Measurements from ENCODE around the gene MRAP. TPM values are rescaled to one million over a fixed set of nuclear protein-coding genes. Genes with fewer than 3 reads are reported as not detected.

Gene MRAP
- total RNA-seq, 1 experiment from 2014 or later, result not detected

DNA sequence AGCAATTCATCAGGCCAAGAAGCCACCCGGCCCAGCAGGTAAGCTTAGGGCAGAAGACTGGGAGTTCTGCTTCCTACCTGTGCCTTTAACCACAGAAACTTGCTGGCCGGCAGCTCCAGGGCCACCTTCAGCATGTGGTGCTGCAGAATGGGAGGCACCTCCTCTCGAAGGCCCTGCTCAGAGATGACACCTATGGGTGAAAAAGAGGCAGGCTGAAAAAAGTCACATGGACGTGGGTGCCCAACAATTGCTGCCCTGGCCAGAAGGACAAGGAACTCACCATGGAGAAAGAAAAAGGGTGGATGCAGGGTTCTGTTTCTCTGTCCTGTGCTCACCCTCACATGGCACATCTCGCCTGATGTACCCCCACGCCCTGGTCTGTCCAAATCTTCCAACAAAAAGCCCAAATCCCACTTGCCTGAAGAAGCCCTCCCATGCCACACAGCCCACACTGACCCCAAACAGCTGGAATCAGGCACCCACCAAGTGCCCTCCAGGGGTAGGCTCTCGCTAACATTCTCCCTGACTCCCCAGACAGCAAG, 61.1 kb downstream of the MRAP start:
- H3K36me3 ChIP-seq (ENCODE audit: insufficient read depth, low read length, poor library complexity, severe bottlenecking), result peaks cover 93% of the 10 kb centered on the region

DNA sequence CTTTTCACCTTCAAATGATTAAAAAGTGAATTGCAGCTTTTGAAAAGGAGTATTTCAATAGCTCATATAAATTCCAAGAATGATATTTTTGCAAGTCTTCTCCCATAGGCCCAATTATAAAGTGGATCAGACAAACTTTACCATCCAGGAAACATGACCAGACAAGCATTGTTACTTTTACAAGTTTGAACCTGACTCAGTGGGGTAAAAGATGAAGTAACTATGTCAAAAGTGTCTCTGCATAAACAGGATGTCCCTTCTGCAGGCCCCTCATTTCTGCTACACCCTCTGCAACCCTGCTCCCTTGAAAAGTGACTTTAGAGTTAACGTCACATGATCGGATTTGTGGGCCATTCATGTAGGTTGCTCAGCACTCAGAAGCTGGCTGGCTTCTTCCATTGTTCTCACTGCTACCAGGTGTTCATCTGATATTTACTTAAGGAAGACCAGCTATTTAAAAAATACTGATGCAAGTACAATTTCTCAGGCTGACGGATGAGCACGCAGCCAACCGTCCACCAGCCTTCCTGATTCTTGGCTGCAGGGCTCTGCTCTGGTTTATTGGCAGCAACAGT, 61.8 kb downstream of the MRAP start:
- intact Hi-C loops (cut with micrococcal nuclease; ENCODE audit: unreplicated experiment), result no loop called here
- POLR2A ChIA-PET (ENCODE audit: low non-redundant PET), result no interaction called here
- no TSS peak for BruUV-seq (replicated peaks)

More for the DNA sequence above, 61.1 kb downstream of the MRAP start:
- no peak overlapping the region for H3K27ac ChIP-seq (ENCODE audit: low read depth, low read length, poor library complexity, severe bottlenecking)
- POLR2A ChIA-PET (ENCODE audit: low non-redundant PET), result no interaction called here
- CTCF ChIA-PET, result interaction anchor here (1.7 kb wide), 1 partner anchor 241 kb away, joined by 16 read pairs; no protein-coding TSS in a partner anchor
- TF ChIP-seq, protein P1, sequence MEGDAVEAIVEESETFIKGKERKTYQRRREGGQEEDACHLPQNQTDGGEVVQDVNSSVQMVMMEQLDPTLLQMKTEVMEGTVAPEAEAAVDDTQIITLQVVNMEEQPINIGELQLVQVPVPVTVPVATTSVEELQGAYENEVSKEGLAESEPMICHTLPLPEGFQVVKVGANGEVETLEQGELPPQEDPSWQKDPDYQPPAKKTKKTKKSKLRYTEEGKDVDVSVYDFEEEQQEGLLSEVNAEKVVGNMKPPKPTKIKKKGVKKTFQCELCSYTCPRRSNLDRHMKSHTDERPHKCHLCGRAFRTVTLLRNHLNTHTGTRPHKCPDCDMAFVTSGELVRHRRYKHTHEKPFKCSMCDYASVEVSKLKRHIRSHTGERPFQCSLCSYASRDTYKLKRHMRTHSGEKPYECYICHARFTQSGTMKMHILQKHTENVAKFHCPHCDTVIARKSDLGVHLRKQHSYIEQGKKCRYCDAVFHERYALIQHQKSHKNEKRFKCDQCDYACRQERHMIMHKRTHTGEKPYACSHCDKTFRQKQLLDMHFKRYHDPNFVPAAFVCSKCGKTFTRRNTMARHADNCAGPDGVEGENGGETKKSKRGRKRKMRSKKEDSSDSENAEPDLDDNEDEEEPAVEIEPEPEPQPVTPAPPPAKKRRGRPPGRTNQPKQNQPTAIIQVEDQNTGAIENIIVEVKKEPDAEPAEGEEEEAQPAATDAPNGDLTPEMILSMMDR (conservative IDR thresholded peaks at IDR 0.05; ENCODE audit: low read depth, low read length), result 0 out of 2 replicates have a peak, but pooled peaks have one; percentile 24
- TF ChIP-seq EZH2 (IDR thresholded peaks at IDR 0.05; ENCODE audit: borderline replicate concordance, low read depth, low read length, poor library complexity, severe bottlenecking), result no peak
- no peak for DNase-seq (ENCODE audit: low spot score)
- intact Hi-C loops (cut with micrococcal nuclease; ENCODE audit: unreplicated experiment), result no loop called here
- no TSS peak for BruUV-seq (replicated peaks)
- no peaks in the 10 kb centered on the region for H3K27me3 ChIP-seq (replicated peaks; ENCODE audit: insufficient read depth, low read depth, low read length, poor library complexity)
- H3K9me3 ChIP-seq (ENCODE audit: low read depth, low read length, poor library complexity, severe bottlenecking), result no peaks in the 10 kb centered on the region
- H3K4me3 ChIP-seq (ENCODE audit: low read depth, low read length, poor library complexity, severe bottlenecking), result no peak overlapping the region
- no peaks in the 10 kb centered on the region for H3K4me1 ChIP-seq (ENCODE audit: insufficient read depth, low read length, poor library complexity, severe bottlenecking)

More for the DNA sequence above, 61.8 kb downstream of the MRAP start:
- TF ChIP-seq, protein P1 (conservative IDR thresholded peaks at IDR 0.05; ENCODE audit: low read depth, low read length), result no peak
- no peak for TF ChIP-seq EZH2 (IDR thresholded peaks at IDR 0.05; ENCODE audit: borderline replicate concordance, low read depth, low read length, poor library complexity, severe bottlenecking)
- H3K27me3 ChIP-seq (replicated peaks; ENCODE audit: insufficient read depth, low read depth, low read length, poor library complexity), result no peaks in the 10 kb centered on the region
- peaks cover 90% of the 10 kb centered on the region for H3K36me3 ChIP-seq (ENCODE audit: insufficient read depth, low read length, poor library complexity, severe bottlenecking)
- DNase-seq (ENCODE audit: low spot score), result no peak
- H3K9me3 ChIP-seq (ENCODE audit: low read depth, low read length, poor library complexity, severe bottlenecking), result no peaks in the 10 kb centered on the region
- H3K27ac ChIP-seq (ENCODE audit: low read depth, low read length, poor library complexity, severe bottlenecking), result no peak overlapping the region
- CTCF ChIA-PET, result no interaction called here
- no peaks in the 10 kb centered on the region for H3K4me1 ChIP-seq (ENCODE audit: insufficient read depth, low read length, poor library complexity, severe bottlenecking)
- no peak overlapping the region for H3K4me3 ChIP-seq (ENCODE audit: low read depth, low read length, poor library complexity, severe bottlenecking)

Other genes with a start within 250 kb of the MRAP start
- gene MIS18A, start 19.8 kb upstream of the MRAP start, total RNA-seq (2021), result 38.9 and 40.1 TPM in 2 replicates
- 27.8 and 30.5 TPM in 2 replicates for gene URB1, start 94.2 kb downstream of the MRAP start, total RNA-seq (2021)
- 4.3 and 7.2 TPM in 2 replicates for gene EVA1C, start 113.9 kb downstream of the MRAP start, total RNA-seq (2021)

Data from A673 (cell line).